SK-N-SH (cell line): Measurements from ENCODE around the gene MGAT5. TPM values are rescaled to one million over a fixed set of nuclear protein-coding genes. Genes with fewer than 3 reads are reported as not detected.

Source experiments
- CTCF ChIA-PET: fragments of 300-600, 350-600 bp; formaldehyde crosslinking; extraction: SDS; loops from one replicate; lab custom pipeline; 2021; lab: Yijun Ruan, JAX
- POLR2A ChIA-PET: fragments of 350-600 bp; sonication (Branson Sonifier 250); formaldehyde crosslinking; extraction: SDS; loops from one replicate; lab custom pipeline; 2020; ENCODE audit warnings: antibody characterized with exemption, inconsistent platforms; lab: Yijun Ruan, JAX
- DNase-seq: peaks from one replicate; pipeline ENCODE4 v3.0.0; 2012
- H2AFZ ChIP-seq: fragments of 200-600 bp; sonication (generic); 2 replicates; pipeline ENCODE4 v1.8.1; 2016; ENCODE audit warnings: antibody characterized with exemption, mild to moderate bottlenecking, low read depth
- H3F3A ChIP-seq: fragments of 200-600 bp; sonication (generic); replicated peaks from 2 replicates; pipeline ENCODE3; 2016; ENCODE audit warnings: antibody characterized with exemption, mild to moderate bottlenecking; ENCODE audit not compliant: insufficient read depth
- H3K27ac ChIP-seq, 2 experiments: fragments of 200-500 bp in 1 of 2; fragments of 200-600 bp in 1 of 2; sonication (Bioruptor generic) in 1 of 2; sonication (generic), shearing (Covaris generic) in 1 of 2; 2 replicates each; pipeline versions ENCODE4 v1.5.1 to v1.6.1; 2014 to 2016; ENCODE audit warnings: low read depth in 2 of 2, inconsistent platforms in 1 of 2, low read length in 1 of 2, mild to moderate bottlenecking in 1 of 2, mixed read lengths in 1 of 2
- H3K27me3 ChIP-seq: fragments of 200-600 bp; sonication (generic), shearing (Covaris generic); 2 replicates; pipeline ENCODE4 v1.6.1; 2016; ENCODE audit warnings: mixed run types; ENCODE audit not compliant: insufficient read depth
- H3K36me3 ChIP-seq, 2 experiments: fragments of 200-500 bp in 1 of 2; fragments of 200-600 bp in 1 of 2; sonication (Bioruptor generic) in 1 of 2; sonication (generic) in 1 of 2; replicated peaks in 1 of 2; 2 replicates each; pipeline versions ENCODE3 to v1.5.1; 2014 to 2016; ENCODE audit warnings: low read length in 1 of 2, mild to moderate bottlenecking in 1 of 2; ENCODE audit not compliant: insufficient read depth in 2 of 2, control insufficient read depth in 1 of 2
- H3K4me1 ChIP-seq, 2 experiments: fragments of 200-500 bp in 1 of 2; fragments of 200-600 bp in 1 of 2; sonication (Bioruptor generic) in 1 of 2; sonication (generic), shearing (Covaris generic) in 1 of 2; 2 replicates each; pipeline versions ENCODE4 v1.5.1 to v1.6.1; 2014 to 2016; ENCODE audit warnings: low read depth in 1 of 2, low read length in 1 of 2, mixed run types in 1 of 2; ENCODE audit not compliant: insufficient read depth in 2 of 2, control insufficient read depth in 1 of 2
- H3K4me2 ChIP-seq: fragments of 200-600 bp; sonication (generic), shearing (Covaris generic); 2 replicates; pipeline ENCODE4 v1.6.1; 2017; ENCODE audit warnings: mixed run types
- H3K4me3 ChIP-seq, 2 experiments: fragments of 200-500 bp in 1 of 2; fragments of 200-600 bp in 1 of 2; sonication (Bioruptor generic) in 1 of 2; sonication (generic), shearing (Covaris generic) in 1 of 2; 2 replicates each; pipeline versions ENCODE4 v1.5.1 to v1.8.1; 2014 to 2016; ENCODE audit warnings: low read depth in 2 of 2, inconsistent platforms in 1 of 2, low read length in 1 of 2, mild to moderate bottlenecking in 1 of 2, mixed read lengths in 1 of 2, moderate library complexity in 1 of 2
- H3K79me2 ChIP-seq: fragments of 200-600 bp; sonication (generic); 2 replicates; pipeline ENCODE4 v1.8.1; 2017; ENCODE audit warnings: mild to moderate bottlenecking; ENCODE audit not compliant: insufficient read depth
- H3K9ac ChIP-seq: fragments of 200-600 bp; sonication (generic); 2 replicates; pipeline ENCODE4 v1.6.1; 2017; ENCODE audit warnings: mixed run types
- H3K9me2 ChIP-seq: fragments of 200-600 bp; sonication (generic); 2 replicates; pipeline ENCODE4 v1.6.1; 2017; ENCODE audit warnings: mixed run types
- H3K9me3 ChIP-seq: fragments of 200-600 bp; sonication (generic); 2 replicates; pipeline ENCODE4 v1.6.1; 2017; ENCODE audit warnings: mixed run types, mild to moderate bottlenecking, moderate library complexity
- H4K20me1 ChIP-seq: fragments of 200-600 bp; sonication (generic); 2 replicates; pipeline ENCODE4 v1.6.1; 2017; ENCODE audit warnings: mild to moderate bottlenecking, mixed run types; ENCODE audit not compliant: insufficient read depth
- CHD2 ChIP-seq: fragments of 150-350 bp; IDR thresholded peaks from 2 replicates; pipeline ENCODE4 v1.6.1; 2018; ENCODE audit warnings: low read length; ENCODE audit not compliant: partially characterized antibody
- ELF1 ChIP-seq: IDR thresholded peaks from 2 replicates; pipeline ENCODE4 v1.4.0; 2012
- EZH2phosphoT487 ChIP-seq: fragments of 200-600 bp; sonication (generic); IDR thresholded peaks from 2 replicates; pipeline ENCODE4 v1.6.1; 2017; ENCODE audit warnings: low read depth, mixed run types, mild to moderate bottlenecking, antibody characterized with exemption, moderate library complexity, borderline replicate concordance
- FOXJ3 ChIP-seq: sonication (generic); formaldehyde crosslinking; IDR thresholded peaks from 2 replicates; pipeline ENCODE4 v1.5.1; 2020; ENCODE audit warnings: mild to moderate bottlenecking, missing genetic modification reagents
- FOXM1 ChIP-seq: IDR thresholded peaks from 2 replicates; pipeline ENCODE4 v1.4.0; 2012; ENCODE audit warnings: low read depth, mild to moderate bottlenecking
- GABPA ChIP-seq: IDR thresholded peaks from 2 replicates; pipeline ENCODE4 v1.4.0; 2012; ENCODE audit warnings: low read depth, mild to moderate bottlenecking
- NRF1 ChIP-seq: IDR thresholded peaks from 2 replicates; pipeline ENCODE4 v1.6.1; 2012; ENCODE audit warnings: low read depth, mild to moderate bottlenecking, low read length
- RCOR1 ChIP-seq: fragments of 150-350 bp; IDR thresholded peaks from 2 replicates; pipeline ENCODE4 v1.6.1; 2017; ENCODE audit warnings: antibody characterized with exemption, low read length
- SIN3A ChIP-seq: IDR thresholded peaks from 2 replicates; pipeline ENCODE4 v1.6.1; 2012; ENCODE audit warnings: low read depth, mild to moderate bottlenecking, low read length, moderate library complexity, borderline replicate concordance
- SMC3 ChIP-seq: IDR thresholded peaks from 2 replicates; pipeline ENCODE4 v1.6.1; 2012; ENCODE audit warnings: low read depth, low read length, improper control_type of control experiment
- TAF1 ChIP-seq: IDR thresholded peaks from 2 replicates; pipeline ENCODE4 v1.6.1; 2012; ENCODE audit warnings: low read depth, mild to moderate bottlenecking, low read length, moderate library complexity, borderline replicate concordance
- TCF12 ChIP-seq: IDR thresholded peaks from 2 replicates; pipeline ENCODE4 v1.4.0; 2012
- TEAD4 ChIP-seq: IDR thresholded peaks from 2 replicates; pipeline ENCODE4 v1.4.0; 2012; ENCODE audit warnings: mild to moderate bottlenecking, borderline replicate concordance; ENCODE audit not compliant: insufficient read depth
- USF2 ChIP-seq: fragments of 150-350 bp; IDR thresholded peaks from 2 replicates; pipeline ENCODE4 v1.6.1; 2017; ENCODE audit warnings: antibody characterized with exemption, low read length, low read depth, borderline replicate concordance
- YY1 ChIP-seq: IDR thresholded peaks from 2 replicates; pipeline ENCODE4 v1.4.0; 2012; ENCODE audit warnings: low read depth, mild to moderate bottlenecking
- ZBTB33 ChIP-seq: IDR thresholded peaks from 2 replicates; pipeline ENCODE4 v1.4.0; 2012; ENCODE audit warnings: low read depth, borderline replicate concordance
- WGBS: methylation state at CpG from one replicate; pipeline ENCODE4 v1.1.6; 2017; ENCODE audit warnings: low lambda C conversion rate; 5-methylcytosine and 5-hydroxymethylcytosine counted together
- polyA plus RNA-seq, 3 experiments: library from polyadenylated mRNA; depleted of rRNA; stranded (reverse); fragments of >200 nt; gene quantifications; 2 replicates each; pipeline ENCODE4 v1.2.3, GENCODE V29; 2012
- TF ChIP-seq, protein P1 (sequence below): IDR thresholded peaks from 2 replicates; pipeline ENCODE4; 2012
- TF ChIP-seq, protein P2 (sequence below): fragments of 150-350 bp; IDR thresholded peaks from 2 replicates; pipeline ENCODE4 v1.6.1; 2016; ENCODE audit warnings: mild to moderate bottlenecking, low read depth, low read length

The MGAT5 gene
- polyA plus RNA-seq, 1 of the 3 experiments (the other 2 are of a cell fraction): 18.2 TPM

DNA sequence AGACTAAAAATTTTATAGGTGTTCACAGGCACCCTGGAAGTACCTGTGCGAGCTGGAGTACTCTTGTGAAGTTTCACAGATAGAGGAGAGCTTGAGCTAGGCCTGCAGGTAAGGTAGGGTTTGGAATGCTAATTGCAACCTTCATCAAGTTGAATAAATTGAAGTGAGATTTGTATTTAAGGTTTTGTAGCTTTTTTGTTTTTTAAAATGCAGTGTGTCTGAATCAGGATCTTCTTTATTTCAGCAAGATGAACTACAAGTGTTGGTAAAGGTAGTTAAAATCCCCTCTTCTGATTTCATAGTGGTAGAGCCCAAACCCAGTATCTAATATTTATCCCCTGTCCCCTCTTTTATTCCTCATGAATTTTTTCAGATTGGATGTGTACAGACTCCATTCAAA is 45.5 kb downstream of the MGAT5 start (continued):
- TF ChIP-seq EZH2phosphoT487 (no peak), ZBTB33 (no peak)

DNA sequence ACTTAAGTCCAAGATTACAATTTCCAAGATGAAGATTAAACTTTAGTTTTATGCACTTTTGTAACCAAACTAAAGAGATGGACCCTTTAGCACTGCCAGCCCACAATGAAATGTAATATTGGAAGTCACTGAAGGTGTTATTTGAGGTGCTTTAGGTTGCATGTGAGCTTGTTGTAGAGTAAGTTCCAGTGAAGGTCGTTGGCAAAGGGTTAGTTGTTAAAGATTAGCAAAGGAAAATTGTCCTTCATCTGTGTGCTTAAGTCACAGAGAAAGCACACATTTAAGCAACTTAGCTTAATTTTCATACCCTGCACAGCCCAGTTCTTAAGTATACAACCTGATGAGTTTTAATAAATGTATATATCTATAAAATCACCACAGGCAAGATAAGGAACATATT is 46.7 kb downstream of the MGAT5 start:
- CTCF ChIA-PET: interaction anchor here (0.7 to 2.6 kb wide), 4 partner anchors 55 to 705 kb away, joined by 3 to 9 read pairs (median 7); no protein-coding TSS in a partner anchor
- H2AFZ ChIP-seq: no peak overlapping the region
- no peak overlapping the region for H3K4me3 ChIP-seq
- H3K9me2 ChIP-seq: no peaks in the 10 kb centered on the region
- H4K20me1 ChIP-seq: no peaks in the 10 kb centered on the region
- WGBS: 12% methylated on average over 1 of the region's 1 CpG
- no peaks in the 10 kb centered on the region for H3K36me3 ChIP-seq
- POLR2A ChIA-PET: no interaction called here
- H3K9ac ChIP-seq: no peak overlapping the region
- TF ChIP-seq TEAD4 (no peak; the same call in 1 of the 2 replicates), SMC3 (no peak)
- no peaks in the 10 kb centered on the region for H3K79me2 ChIP-seq
- no peak for DNase-seq
- no peak overlapping the region for H3K4me2 ChIP-seq
- H3K9me3 ChIP-seq: no peaks in the 10 kb centered on the region
- H3F3A ChIP-seq: no peaks in the 10 kb centered on the region
- no peaks in the 10 kb centered on the region for H3K27me3 ChIP-seq
- peaks cover 9 to 23% of the 10 kb centered on the region in 2 experiments; a peak in 3 of 4 replicates for H3K4me1 ChIP-seq
- peak overlapping the region in 1 of 2 experiments; percentile 96; a peak in 2 of 4 replicates for H3K27ac ChIP-seq

DNA sequence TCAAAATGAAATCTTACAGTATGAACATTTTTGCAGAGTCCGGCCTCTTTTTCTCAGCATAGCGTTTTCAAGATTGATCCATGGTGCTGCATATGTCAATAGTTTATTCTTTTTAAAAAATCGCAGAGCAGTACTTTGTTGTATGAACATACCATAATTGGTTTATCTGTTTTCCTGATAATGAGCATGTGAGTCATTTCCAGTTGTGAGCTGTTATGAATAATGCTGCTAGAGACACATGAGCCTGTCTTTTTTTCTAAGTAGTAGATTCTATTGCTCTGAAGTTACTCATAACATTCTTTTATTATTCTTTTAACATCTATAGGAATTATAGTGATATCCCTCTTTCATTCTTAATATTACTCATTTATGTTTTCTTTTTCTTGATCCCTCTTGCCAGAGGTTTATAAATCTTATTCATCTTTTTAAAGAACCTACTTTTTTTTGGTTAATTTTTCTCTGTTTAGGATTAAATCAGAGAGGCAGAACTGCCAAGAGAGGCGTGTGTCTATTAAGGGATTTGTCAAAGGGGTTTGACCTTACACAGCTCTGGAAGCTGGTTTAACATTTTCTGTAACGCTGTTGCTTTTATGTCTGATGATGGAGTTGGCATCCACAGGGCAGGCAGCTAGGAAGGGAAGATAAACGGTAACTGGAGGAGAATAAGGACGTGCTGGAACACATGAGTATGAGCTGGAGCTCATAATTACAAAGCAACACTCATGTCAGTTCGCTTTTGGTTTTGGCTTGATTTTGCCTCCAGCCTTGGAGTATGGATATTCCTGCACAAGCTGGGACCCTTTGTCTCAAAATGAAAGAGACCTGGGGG is 47.4 kb downstream of the MGAT5 start:
- Histone ChIP-seq H3K36me3 (no peaks in the 10 kb centered on the region), H2AFZ (no peak overlapping the region), H3K9me2 (no peaks in the 10 kb centered on the region), H3K27me3 (no peaks in the 10 kb centered on the region), H3K9ac (no peak overlapping the region; the same call in 1 of the 2 replicates), H3F3A (no peaks in the 10 kb centered on the region), H3K9me3 (no peaks in the 10 kb centered on the region), H3K4me3 (no peak overlapping the region; a peak in 1 of 4 replicates), H3K27ac (peak overlapping the region; percentile 50 to 96), H3K4me1 (peaks cover 9 to 26% of the 10 kb centered on the region in 2 experiments; a peak in 3 of 4 replicates), H3K79me2 (no peaks in the 10 kb centered on the region), H4K20me1 (no peaks in the 10 kb centered on the region), H3K4me2 (peak overlapping the region; percentile 66)
- WGBS: 27% methylated on average over 8 of the region's 8 CpGs
- CTCF ChIA-PET: interaction anchor here (0.7 to 2.6 kb wide), 6 partner anchors 9 to 704 kb away, joined by 3 to 9 read pairs (median 4); no protein-coding TSS in a partner anchor
- POLR2A ChIA-PET: interaction anchor here (1.3 kb wide), 1 partner anchor 33 kb away, joined by 4 read pairs; no protein-coding TSS in a partner anchor
- DNase-seq: no peak
- TF ChIP-seq NRF1 (no peak), TCF12 (peak; percentile 44; the same call in 1 of the 2 replicates), SIN3A (no peak), TAF1 (no peak), GABPA (no peak), RCOR1 (no peak), EZH2phosphoT487 (no peak), TEAD4 (no peak), ELF1 (no peak), YY1 (no peak), USF2 (no peak), FOXJ3 (peak; percentile 11; the same call in 1 of the 2 replicates), FOXM1 (no peak), CHD2 (no peak)
- TF ChIP-seq, protein P1, sequence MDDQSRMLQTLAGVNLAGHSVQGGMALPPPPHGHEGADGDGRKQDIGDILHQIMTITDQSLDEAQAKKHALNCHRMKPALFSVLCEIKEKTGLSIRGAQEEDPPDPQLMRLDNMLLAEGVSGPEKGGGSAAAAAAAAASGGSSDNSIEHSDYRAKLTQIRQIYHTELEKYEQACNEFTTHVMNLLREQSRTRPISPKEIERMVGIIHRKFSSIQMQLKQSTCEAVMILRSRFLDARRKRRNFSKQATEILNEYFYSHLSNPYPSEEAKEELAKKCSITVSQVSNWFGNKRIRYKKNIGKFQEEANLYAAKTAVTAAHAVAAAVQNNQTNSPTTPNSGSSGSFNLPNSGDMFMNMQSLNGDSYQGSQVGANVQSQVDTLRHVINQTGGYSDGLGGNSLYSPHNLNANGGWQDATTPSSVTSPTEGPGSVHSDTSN: 0 out of 2 replicates have a peak, but pooled peaks have one; percentile 15
- TF ChIP-seq, protein P2, sequence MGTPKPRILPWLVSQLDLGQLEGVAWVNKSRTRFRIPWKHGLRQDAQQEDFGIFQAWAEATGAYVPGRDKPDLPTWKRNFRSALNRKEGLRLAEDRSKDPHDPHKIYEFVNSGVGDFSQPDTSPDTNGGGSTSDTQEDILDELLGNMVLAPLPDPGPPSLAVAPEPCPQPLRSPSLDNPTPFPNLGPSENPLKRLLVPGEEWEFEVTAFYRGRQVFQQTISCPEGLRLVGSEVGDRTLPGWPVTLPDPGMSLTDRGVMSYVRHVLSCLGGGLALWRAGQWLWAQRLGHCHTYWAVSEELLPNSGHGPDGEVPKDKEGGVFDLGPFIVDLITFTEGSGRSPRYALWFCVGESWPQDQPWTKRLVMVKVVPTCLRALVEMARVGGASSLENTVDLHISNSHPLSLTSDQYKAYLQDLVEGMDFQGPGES: no peak
